ENCODE measurements around the gene RRP9.

Gene RRP9

GRCh38 chr3:51970606-51971300 is 29.0 kb upstream of the RRP9 start:
- DNase-seq = no peak

GRCh38 chr3:51969841-51970240 is 28.1 kb upstream of the RRP9 start:
- DNase-seq = no peak

- no peak for DNase-seq
These were observed 27.4 kb upstream of the RRP9 start for GRCh38 chr3:51968883-51969678.

- no peak for DNase-seq
These were observed 26.6 kb upstream of the RRP9 start for GRCh38 chr3:51968170-51968775.

GRCh38 chr3:51967384-51968169 is 25.9 kb upstream of the RRP9 start, which contains the start of gene PCBP4:
PCBP4 (minus strand) TSS chr3:51967454; CDS start chr3:51961240, 6,214 bp downstream.
- peak; percentile 47 for DNase-seq

- no peak for DNase-seq
These were observed 25.2 kb upstream of the RRP9 start for GRCh38 chr3:51966922-51967383.

- no peak for DNase-seq
These were observed 24.8 kb upstream of the RRP9 start for GRCh38 chr3:51966486-51966885.

- DNase-seq = no peak
These were observed 24.3 kb upstream of the RRP9 start for GRCh38 chr3:51966016-51966415.

GRCh38 chr3:51964521-51964920 is 22.8 kb upstream of the RRP9 start:
- no peak for DNase-seq

- no peak for DNase-seq
These were observed 22.3 kb upstream of the RRP9 start for GRCh38 chr3:51963951-51964451.

GRCh38 chr3:51962854-51963530 is 21.3 kb upstream of the RRP9 start:
- no peak for DNase-seq

GRCh38 chr3:51961602-51962569 is 20.2 kb upstream of the RRP9 start:
- DNase-seq = no peak

- no peak for DNase-seq
These were observed 19.3 kb upstream of the RRP9 start for GRCh38 chr3:51961011-51961410.

- DNase-seq = no peak
These were observed 18.7 kb upstream of the RRP9 start for GRCh38 chr3:51960386-51960785.

GRCh38 chr3:51959651-51960050 is 17.9 kb upstream of the RRP9 start:
- no peak for DNase-seq

- no peak for DNase-seq
These were observed 17.2 kb upstream of the RRP9 start for GRCh38 chr3:51958603-51959521.

GRCh38 chr3:51957520-51958205 is 16.0 kb upstream of the RRP9 start:
- no peak for DNase-seq

- peak; percentile 43 for DNase-seq
These were observed 14.4 kb upstream of the RRP9 start for GRCh38 chr3:51955893-51956770.

Data from stimulated activated CD4-positive, alpha-beta T cell treated with anti-CD3 and anti-CD28 coated beads, Interleukin-4, amount 100 ng/mL, for 1 hour (primary cell).